ENCODE data around the gene TBX2.

The TBX2 gene

GRCh38 chr17:61456688-61457225 lies 57.1 kb downstream of the TBX2 start (continued):
- TF ChIP-seq BACH2 (CRISPR knock-in tag; IDR thresholded peaks at IDR 0.05; ENCODE audit: borderline replicate concordance) = no peak
- no peak for TF ChIP-seq GLIS3 (CRISPR knock-in tag; IDR thresholded peaks at IDR 0.05)

GRCh38 chr17:61457226-61457983 lies 57.8 kb downstream of the TBX2 start:
- ATAC-seq = no peak
- TF ChIP-seq OSR1 (CRISPR knock-in tag; IDR thresholded peaks at IDR 0.05) (no peak), CREB5 (CRISPR knock-in tag; IDR thresholded peaks at IDR 0.05; ENCODE audit: low read depth) (no peak), CSRNP3 (CRISPR knock-in tag; IDR thresholded peaks at IDR 0.05) (no peak), GLIS3 (CRISPR knock-in tag; IDR thresholded peaks at IDR 0.05) (no peak), TSHZ2 (CRISPR knock-in tag; IDR thresholded peaks at IDR 0.05) (no peak), ZC3H10 (CRISPR knock-in tag; IDR thresholded peaks at IDR 0.05) (no peak), ZFP30 (CRISPR knock-in tag; IDR thresholded peaks at IDR 0.05) (no peak), ZNF8 (CRISPR knock-in tag; IDR thresholded peaks at IDR 0.05) (no peak), ZNF70 (CRISPR knock-in tag; IDR thresholded peaks at IDR 0.05) (no peak)

GRCh38 chr17:61458000-61458399 lies 58.4 kb downstream of the TBX2 start:
- no peak for ATAC-seq
- TF ChIP-seq POU6F1 (CRISPR knock-in tag; IDR thresholded peaks at IDR 0.05; ENCODE audit: borderline replicate concordance, low read depth) (no peak), ESRRG (CRISPR knock-in tag; IDR thresholded peaks at IDR 0.05) (no peak), SNAI2 (CRISPR knock-in tag; IDR thresholded peaks at IDR 0.05) (no peak), ZNF8 (CRISPR knock-in tag; IDR thresholded peaks at IDR 0.05) (no peak), ARNTL (CRISPR knock-in tag; IDR thresholded peaks at IDR 0.05; ENCODE audit: borderline replicate concordance, low read depth) (no peak), ZFP30 (CRISPR knock-in tag; IDR thresholded peaks at IDR 0.05) (no peak), CREB5 (CRISPR knock-in tag; IDR thresholded peaks at IDR 0.05; ENCODE audit: low read depth) (no peak), PATZ1 (CRISPR knock-in tag; IDR thresholded peaks at IDR 0.05; ENCODE audit: borderline replicate concordance) (no peak), CSDC2 (CRISPR knock-in tag; IDR thresholded peaks at IDR 0.05) (no peak), ZC3H10 (CRISPR knock-in tag; IDR thresholded peaks at IDR 0.05) (no peak), PPARA (CRISPR knock-in tag; IDR thresholded peaks at IDR 0.05; ENCODE audit: borderline replicate concordance) (no peak), OSR1 (CRISPR knock-in tag; IDR thresholded peaks at IDR 0.05) (no peak), RARB (CRISPR knock-in tag; IDR thresholded peaks at IDR 0.05) (no peak), BACH2 (CRISPR knock-in tag; IDR thresholded peaks at IDR 0.05; ENCODE audit: borderline replicate concordance) (no peak), TCF4 (CRISPR knock-in tag; IDR thresholded peaks at IDR 0.05; ENCODE audit: borderline replicate concordance) (no peak), CSRNP3 (CRISPR knock-in tag; IDR thresholded peaks at IDR 0.05) (no peak), TOX (CRISPR knock-in tag; IDR thresholded peaks at IDR 0.05; ENCODE audit: borderline replicate concordance) (no peak), ISL1 (CRISPR knock-in tag; IDR thresholded peaks at IDR 0.05) (no peak), ZNF565 (CRISPR knock-in tag; conservative IDR thresholded peaks at IDR 0.05; ENCODE audit: low read depth) (no peak)
